HG03039 (cell line): Measurements from ENCODE around the gene INHBC.

Source experiments
- ATAC-seq: cut with Tn5 transposase; IDR thresholded peaks from one replicate; pipeline ENCODE4 v1.9.1; 2021; ENCODE audit warnings: mild to moderate bottlenecking, moderate library complexity; ENCODE audit not compliant: unreplicated experiment

INHBC gene

DNA sequence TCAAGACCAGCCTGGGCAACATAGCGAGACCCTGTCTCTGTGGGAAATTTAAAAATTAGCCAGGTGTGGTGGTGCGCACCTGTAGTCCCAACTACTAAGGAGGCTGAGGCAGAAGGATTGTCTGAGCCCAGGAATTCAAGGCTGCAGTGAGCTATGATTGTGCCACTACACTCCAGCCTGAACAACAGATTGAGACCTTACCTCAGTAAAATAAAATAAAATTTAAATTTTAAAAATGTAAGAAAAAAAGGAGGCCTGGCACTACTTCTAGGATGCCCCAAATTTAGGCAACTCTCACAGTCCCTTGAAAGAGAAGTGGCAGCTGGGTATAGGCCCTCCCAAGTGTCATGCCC is 19.6 kb downstream of the INHBC start:
- no peak for ATAC-seq

- ATAC-seq, result no peak
Observed at GRCh38 chr12:57454566-57455373, 20.2 kb downstream of the INHBC start, which contains the start of gene INHBE. INHBE (plus strand) TSS chr12:57455307; CDS start chr12:57455537, 230 bp downstream.

DNA sequence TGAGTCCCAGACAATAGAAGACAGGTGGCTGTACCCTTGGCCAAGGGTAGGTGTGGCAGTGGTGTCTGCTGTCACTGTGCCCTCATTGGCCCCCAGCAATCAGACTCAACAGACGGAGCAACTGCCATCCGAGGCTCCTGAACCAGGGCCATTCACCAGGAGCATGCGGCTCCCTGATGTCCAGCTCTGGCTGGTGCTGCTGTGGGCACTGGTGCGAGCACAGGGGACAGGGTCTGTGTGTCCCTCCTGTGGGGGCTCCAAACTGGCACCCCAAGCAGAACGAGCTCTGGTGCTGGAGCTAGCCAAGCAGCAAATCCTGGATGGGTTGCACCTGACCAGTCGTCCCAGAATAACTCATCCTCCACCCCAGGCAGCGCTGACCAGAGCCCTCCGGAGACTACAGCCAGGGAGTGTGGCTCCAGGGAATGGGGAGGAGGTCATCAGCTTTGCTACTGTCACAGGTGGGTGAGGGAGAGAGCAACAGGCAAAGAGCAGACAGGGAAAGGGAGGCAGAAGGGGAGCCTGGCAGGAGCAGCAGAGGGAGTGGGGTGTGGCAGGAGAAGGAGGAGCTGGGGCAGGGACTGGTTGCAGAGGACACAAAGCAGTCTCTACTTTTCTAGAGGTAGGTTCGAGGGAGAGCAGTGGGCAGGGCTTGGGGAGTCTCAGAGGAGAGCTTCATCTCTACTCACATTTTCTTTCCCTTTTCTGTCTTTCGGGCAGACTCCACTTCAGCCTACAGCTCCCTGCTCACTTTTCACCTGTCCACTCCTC is 21.0 kb downstream of the INHBC start:
- ATAC-seq, result no peak

DNA sequence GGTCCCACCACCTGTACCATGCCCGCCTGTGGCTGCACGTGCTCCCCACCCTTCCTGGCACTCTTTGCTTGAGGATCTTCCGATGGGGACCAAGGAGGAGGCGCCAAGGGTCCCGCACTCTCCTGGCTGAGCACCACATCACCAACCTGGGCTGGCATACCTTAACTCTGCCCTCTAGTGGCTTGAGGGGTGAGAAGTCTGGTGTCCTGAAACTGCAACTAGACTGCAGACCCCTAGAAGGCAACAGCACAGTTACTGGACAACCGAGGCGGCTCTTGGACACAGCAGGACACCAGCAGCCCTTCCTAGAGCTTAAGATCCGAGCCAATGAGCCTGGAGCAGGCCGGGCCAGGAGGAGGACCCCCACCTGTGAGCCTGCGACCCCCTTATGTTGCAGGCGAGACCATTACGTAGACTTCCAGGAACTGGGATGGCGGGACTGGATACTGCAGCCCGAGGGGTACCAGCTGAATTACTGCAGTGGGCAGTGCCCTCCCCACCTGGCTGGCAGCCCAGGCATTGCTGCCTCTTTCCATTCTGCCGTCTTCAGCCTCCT is 21.6 kb downstream of the INHBC start:
- no peak for ATAC-seq

DNA sequence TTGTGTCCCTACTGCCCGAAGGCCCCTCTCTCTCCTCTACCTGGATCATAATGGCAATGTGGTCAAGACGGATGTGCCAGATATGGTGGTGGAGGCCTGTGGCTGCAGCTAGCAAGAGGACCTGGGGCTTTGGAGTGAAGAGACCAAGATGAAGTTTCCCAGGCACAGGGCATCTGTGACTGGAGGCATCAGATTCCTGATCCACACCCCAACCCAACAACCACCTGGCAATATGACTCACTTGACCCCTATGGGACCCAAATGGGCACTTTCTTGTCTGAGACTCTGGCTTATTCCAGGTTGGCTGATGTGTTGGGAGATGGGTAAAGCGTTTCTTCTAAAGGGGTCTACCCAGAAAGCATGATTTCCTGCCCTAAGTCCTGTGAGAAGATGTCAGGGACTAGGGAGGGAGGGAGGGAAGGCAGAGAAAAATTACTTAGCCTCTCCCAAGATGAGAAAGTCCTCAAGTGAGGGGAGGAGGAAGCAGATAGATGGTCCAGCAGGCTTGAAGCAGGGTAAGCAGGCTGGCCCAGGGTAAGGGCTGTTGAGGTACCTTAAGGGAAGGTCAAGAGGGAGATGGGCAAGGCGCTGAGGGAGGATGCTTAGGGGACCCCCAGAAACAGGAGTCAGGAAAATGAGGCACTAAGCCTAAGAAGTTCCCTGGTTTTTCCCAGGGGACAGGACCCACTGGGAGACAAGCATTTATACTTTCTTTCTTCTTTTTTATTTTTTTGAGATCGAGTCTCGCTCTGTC is 22.3 kb downstream of the INHBC start:
- ATAC-seq, result no peak

DNA sequence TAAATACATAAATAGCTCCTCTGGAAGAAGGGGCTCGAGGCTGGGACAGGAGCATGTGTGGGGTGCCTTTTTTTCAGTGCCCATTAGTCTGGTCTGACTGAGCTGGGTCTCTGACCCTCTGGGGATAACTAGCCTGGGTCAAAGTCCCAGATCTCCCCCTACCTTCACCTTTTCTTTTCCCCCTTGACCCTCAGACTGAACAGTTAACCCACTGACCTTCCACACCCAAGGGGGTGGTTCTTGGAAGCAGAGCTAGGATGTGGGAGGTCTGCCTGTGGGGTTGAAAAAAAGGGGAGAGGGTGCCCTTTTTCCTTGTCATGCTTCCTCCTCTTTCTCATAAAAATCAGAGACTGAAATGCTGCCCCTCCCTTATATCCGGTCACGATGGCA is 24.1 kb downstream of the INHBC start:
- no peak for ATAC-seq

DNA sequence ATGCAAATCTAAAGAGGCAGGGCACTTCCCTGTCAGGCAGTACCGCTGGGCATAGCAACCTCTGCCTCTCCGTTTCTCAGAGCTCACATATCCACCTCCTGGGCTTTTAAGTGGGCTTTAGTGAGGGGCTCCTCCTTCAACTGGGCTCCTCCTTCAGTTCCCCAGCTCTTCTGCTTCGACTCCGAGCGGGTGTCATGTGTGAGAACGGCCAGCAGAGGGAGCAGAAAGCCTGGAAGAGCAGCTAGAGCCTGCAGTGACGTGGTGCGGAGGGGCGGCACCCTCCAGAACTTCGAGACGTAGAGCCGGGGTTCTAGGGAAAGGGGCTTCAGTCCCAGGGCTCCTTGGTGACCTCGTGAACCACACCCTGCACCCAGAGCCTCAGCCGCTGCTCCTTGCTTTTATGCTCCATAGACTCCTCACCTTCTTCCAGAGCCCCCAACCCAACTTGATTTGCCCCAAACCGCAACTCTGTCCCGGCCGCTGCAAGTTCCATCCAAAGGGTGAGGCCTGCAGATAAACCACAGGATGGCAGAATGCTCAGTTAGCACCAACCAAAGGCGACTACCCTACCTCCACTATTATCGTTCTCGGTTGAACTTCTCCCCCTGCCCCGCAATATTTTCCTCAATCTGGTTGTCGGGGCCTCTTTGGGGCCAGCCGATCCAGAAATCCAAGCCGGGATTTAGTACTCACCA is 24.6 kb downstream of the INHBC start:
- ATAC-seq, result peak; percentile 55

DNA sequence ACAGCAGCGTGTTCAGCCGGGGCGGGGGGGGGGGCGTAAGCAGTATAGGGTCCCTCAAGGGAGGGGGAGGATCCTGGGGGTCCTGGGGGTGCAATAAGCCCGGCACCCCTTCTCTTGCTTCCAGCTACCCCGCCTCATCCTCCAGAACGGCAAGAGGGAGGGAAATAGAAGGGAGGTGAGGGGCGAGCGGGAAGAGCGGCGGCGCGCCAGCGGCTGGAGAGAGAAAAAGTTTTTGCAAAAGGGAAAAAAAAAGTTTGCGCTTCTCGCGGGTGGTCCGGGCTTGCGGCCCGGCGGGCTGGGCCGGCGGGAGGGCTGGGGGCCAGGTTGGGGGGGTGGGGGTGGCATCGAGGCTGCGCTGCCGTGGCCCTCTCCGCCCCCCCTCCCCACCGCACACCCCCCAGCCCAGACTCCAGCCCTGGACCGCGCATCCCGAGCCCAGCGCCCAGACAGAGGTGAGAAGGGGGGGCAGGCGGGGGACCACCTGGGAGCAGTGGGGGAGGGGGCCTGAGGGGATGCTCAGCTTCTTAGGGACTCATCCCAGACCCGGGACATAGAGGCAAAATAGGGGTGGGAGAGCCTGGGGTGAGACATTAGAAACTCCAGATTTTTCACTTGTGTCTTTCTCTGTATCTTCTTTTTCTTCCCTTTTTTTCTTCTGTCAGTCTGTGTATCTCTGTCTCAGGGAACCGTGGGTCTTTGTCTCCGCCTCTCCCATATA is 25.3 kb downstream of the INHBC start, which contains the start of gene GLI1:
TSS of gene GLI1 (plus strand) at position 36 of the 718 bp plus-strand sequence. CDS start 3,907 bp downstream, outside the sequence.
- no peak for ATAC-seq

GRCh38 chr12:57460468-57460784 is 25.8 kb downstream of the INHBC start:
- no peak for ATAC-seq

DNA sequence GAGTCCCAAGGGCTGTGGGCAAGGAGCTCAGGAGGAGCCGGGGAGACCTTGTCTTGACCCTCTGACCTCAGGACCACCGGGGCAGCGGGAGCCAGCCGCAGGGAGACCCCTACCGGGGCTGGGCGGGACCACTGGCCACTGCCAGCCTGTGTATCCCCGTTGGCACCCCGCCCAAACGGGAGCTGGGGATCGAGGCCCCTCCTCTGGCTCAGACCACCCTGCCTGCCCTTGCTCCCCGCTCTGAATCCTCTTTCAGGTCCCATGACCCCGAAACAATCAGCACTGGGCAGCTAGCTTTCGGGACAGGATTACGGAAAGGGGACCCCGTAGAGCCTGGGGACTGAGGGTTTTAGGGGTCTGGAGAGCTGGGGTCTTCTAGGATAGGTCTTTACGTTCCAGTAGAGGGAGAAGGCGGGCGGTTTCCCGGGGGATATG is 26.3 kb downstream of the INHBC start:
- ATAC-seq, result no peak

GRCh38 chr12:57461276-57461916 is 26.8 kb downstream of the INHBC start:
- ATAC-seq, result no peak

DNA sequence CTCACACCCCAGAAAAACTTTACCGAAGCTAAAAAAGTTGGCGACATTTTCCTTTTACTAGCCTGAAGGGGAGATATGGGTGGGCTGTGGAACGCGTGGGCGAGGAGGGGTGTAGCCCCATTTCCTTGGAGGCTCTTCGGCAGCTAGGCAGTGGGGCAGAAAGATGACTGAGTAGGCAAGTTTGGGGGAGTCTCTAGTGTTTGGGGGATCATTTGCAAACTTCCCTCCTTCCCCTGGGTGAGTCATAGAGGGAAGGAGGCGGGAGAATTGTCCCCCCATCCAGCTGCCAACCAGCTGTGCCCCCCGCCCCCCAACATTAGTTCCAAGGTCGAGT is 27.3 kb downstream of the INHBC start:
- ATAC-seq, result no peak

GRCh38 chr12:57462251-57462911 is 27.8 kb downstream of the INHBC start:
- ATAC-seq, result peak; percentile 55

DNA sequence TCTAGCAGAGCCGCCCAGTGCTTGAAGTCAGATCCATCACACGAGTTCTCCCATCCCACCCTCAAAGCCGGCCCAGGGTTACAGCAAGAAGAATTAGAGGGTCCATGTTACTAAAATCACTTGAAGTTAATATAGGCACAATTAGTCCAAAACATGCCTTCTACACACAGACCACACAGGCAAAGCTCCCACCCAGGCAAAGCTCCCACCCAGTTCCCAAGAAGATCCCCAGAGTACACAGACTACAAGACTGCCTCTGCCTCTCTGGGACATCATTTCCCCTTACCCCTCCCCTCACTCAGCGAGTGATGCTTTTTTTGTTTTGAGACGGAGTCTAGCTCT is 28.3 kb downstream of the INHBC start:
- ATAC-seq, result no peak

DNA sequence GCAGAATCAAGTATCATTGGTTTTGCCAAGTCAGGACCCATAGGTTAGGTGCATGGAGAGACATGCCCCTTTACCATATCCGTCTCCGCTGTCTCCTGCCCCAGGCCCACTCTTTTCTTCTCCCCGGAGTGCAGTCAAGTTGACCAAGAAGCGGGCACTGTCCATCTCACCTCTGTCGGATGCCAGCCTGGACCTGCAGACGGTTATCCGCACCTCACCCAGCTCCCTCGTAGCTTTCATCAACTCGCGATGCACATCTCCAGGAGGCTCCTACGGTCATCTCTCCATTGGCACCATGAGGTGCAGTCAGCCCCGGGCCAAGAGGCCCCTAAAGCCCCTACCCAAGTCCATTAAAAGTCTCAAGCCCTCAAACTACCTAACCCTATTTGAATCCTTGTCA is 30.0 kb downstream of the INHBC start:
- no peak for ATAC-seq

DNA sequence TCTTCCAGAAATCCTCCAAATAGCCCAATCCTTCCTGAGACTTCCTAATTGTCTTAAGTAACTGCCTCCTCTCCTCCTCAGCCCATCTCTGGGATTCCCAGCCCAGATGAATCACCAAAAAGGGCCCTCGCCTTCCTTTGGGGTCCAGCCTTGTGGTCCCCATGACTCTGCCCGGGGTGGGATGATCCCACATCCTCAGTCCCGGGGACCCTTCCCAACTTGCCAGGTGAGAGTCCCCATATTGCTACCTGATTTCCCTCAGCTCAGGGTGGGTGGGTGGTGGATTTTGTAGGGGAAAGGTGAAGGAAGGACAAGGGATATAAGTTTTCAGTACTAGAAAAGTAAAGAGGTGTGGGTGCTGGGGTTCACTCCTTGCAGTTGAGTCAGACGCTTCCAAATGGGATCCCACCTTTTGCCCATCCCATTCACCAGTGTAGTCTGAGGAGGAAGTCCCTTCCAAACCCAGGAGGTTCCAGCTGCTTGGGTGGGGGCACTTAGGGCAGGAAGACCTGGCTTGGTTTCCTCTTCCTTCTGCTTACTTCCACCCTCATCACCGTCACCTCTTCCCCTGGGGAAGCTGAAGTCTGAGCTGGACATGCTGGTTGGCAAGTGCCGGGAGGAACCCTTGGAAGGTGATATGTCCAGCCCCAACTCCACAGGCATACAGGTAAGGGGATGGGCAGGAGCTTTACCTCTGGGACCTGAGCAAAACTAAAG is 30.6 kb downstream of the INHBC start:
- ATAC-seq, result no peak

GRCh38 chr12:57465747-57466505 is 31.3 kb downstream of the INHBC start:
- no peak for ATAC-seq
